Activated naive CD8-positive, alpha-beta T cell treated with anti-CD3 and anti-CD28 coated beads, Interleukin-2, amount 10 ng/mL, durations not matched to agents 7 days and 5 days (primary cell): Measurements from ENCODE around the gene CDHR2. TPM values are rescaled to one million over a fixed set of nuclear protein-coding genes. Genes with fewer than 3 reads are reported as not detected.

Experiments
- ATAC-seq: fragments of 150-1000 bp; cut with Tn5 transposase; one replicate; pipeline ENCODE4 v1.10.0; 2021; ENCODE audit warnings: low read depth, moderate library complexity
- POLR2A ChIA-PET: fragments of 350-600 bp; sonication (Branson Sonifier 250); formaldehyde crosslinking; loops from one replicate; lab custom pipeline; 2021; ENCODE audit warnings: antibody characterized with exemption; lab: Charles Lee
- DNase-seq: peaks from one replicate; pipeline ENCODE4 v3.0.0; 2021
- H3K27ac Mint-ChIP-seq: one replicate; pipeline ENCODE4 v1.8.0; 2022; ENCODE audit warnings: mild to moderate bottlenecking, mixed read lengths
- H3K27me3 Mint-ChIP-seq: one replicate; pipeline ENCODE4 v1.8.0; 2022; ENCODE audit warnings: mild to moderate bottlenecking, moderate library complexity, mixed read lengths
- H3K36me3 Mint-ChIP-seq: one replicate; pipeline ENCODE4 v1.8.0; 2021; ENCODE audit warnings: mild to moderate bottlenecking, mixed read lengths
- H3K4me1 Mint-ChIP-seq: one replicate; pipeline ENCODE4 v1.8.0; 2021; ENCODE audit warnings: mixed read lengths
- H3K4me3 Mint-ChIP-seq: one replicate; pipeline ENCODE4 v1.8.0; 2022; ENCODE audit warnings: mild to moderate bottlenecking, moderate library complexity, mixed read lengths
- H3K9me3 Mint-ChIP-seq: one replicate; pipeline ENCODE4 v1.8.0; 2021; ENCODE audit warnings: mixed read lengths
- total RNA-seq, 2 experiments: library from RNA; stranded (reverse); gene quantifications; one replicate each; pipeline ENCODE4 v1.2.3, GENCODE V29; 2021

CDHR2 gene
- total RNA-seq, 2 experiments from 2014 or later = 2.4 to 3.8 TPM

DNA sequence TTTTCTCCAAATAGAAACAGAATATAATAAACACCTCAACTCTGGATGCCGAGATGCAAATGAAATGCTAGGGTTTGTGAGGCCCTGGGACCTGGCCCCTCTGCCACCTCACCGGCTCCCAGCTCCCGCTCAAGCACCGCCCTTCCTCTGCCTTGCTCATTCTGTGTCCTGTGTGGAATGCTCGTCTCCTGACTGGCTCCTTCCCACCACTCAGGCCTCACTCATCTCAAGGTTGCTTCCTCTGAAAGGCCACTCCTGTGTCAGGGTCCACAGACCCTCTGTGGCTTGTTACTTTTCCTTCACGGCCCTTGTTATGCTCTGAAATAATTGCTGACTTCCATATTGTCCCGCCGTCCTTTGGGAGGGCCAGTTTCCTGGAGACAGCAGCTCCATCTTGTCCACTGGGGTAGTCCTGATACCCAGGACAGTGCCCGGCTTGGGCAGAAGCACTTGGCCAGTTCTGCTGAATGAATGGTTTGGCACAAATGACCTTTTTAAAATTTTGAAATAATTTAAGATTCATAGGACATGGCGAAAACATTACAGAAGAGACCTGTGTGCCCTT lies 27.4 kb upstream of the CDHR2 start:
- no peaks in the 10 kb centered on the region for H3K9me3 Mint-ChIP-seq
- no peaks in the 10 kb centered on the region for H3K27me3 Mint-ChIP-seq
- H3K36me3 Mint-ChIP-seq = peaks cover 5% of the 10 kb centered on the region
- DNase-seq = no peak
- ATAC-seq = no peak
- POLR2A ChIA-PET = interaction anchor here (0.6 to 1.0 kb wide), 3 partner anchors 14 to 1794 kb away, joined by 3 to 4 read pairs (median 4); no protein-coding TSS in a partner anchor
- no peak overlapping the region for H3K27ac Mint-ChIP-seq
- no peak overlapping the region for H3K4me3 Mint-ChIP-seq
- H3K4me1 Mint-ChIP-seq = peaks cover 7% of the 10 kb centered on the region

GRCh38 chr5:176524138-176524537 lies 25.0 kb upstream of the CDHR2 start:
- H3K27ac Mint-ChIP-seq = peak overlapping the region; percentile 16

DNA sequence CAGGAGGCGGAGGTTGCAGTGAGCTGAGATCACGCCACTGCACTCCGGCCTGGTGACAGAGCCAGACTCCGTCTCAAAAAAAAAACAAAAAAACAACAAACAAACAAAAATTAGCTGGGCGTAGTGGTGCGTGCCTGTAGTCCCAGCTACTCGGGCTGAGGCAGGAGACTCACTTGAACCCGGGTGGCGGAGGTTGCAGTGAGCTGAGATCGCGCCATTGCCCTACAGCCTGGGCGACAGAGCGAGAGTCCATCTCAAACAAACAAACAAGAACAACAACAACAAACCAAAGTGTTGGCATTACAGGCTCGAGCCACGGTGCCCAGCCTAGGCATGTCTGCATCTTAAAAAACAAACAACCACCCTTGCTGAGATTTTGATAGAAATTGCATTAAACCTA lies 24.2 kb upstream of the CDHR2 start:
- POLR2A ChIA-PET = interaction anchor here (2.0 kb wide), 1 partner anchor 11 kb away, joined by 8 read pairs; no protein-coding TSS in a partner anchor
- DNase-seq = no peak
- no peaks in the 10 kb centered on the region for H3K9me3 Mint-ChIP-seq

More at GRCh38 chr5:176524138-176524537, 25.0 kb upstream of the CDHR2 start:
- no peak for ATAC-seq
- Mint-ChIP-seq H3K4me3 (no peak overlapping the region), H3K27me3 (no peaks in the 10 kb centered on the region), H3K9me3 (no peaks in the 10 kb centered on the region), H3K36me3 (peaks cover 9% of the 10 kb centered on the region), H3K4me1 (peaks cover 15% of the 10 kb centered on the region)
- POLR2A ChIA-PET = interaction anchor here (2.0 kb wide), 1 partner anchor 12 kb away, joined by 8 read pairs; no protein-coding TSS in a partner anchor
- DNase-seq = no peak

DNA sequence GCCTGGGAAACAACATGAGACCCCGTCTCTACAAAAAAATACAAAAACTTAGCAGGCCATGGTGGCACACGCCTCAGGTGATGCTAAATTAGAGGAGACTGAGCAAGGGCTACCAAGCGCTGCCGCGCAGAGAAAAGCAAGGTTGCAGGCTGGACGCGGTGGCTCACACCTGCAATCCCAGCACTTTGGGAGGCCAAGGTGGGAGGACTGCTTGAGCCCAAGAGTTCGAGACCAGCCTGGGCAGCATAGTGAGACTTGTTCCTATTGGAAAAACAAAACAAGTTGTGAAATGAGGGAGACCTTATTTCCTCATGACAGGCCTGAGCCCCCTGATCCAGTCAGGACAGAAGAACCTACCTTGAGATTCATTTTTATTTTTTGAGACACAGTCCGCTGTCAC lies 23.5 kb upstream of the CDHR2 start:
- no peak for ATAC-seq
- Mint-ChIP-seq H3K36me3 (peaks cover 14% of the 10 kb centered on the region), H3K27ac (no peak overlapping the region), H3K27me3 (no peaks in the 10 kb centered on the region), H3K4me3 (no peak overlapping the region), H3K9me3 (no peaks in the 10 kb centered on the region), H3K4me1 (peaks cover 22% of the 10 kb centered on the region)
- DNase-seq = no peak
- POLR2A ChIA-PET = interaction anchor here (2.0 kb wide), 1 partner anchor 10 kb away, joined by 8 read pairs; no protein-coding TSS in a partner anchor

More for the DNA sequence above, 24.2 kb upstream of the CDHR2 start:
- H3K4me3 Mint-ChIP-seq = no peak overlapping the region
- H3K36me3 Mint-ChIP-seq = peaks cover 14% of the 10 kb centered on the region
- H3K4me1 Mint-ChIP-seq = peaks cover 22% of the 10 kb centered on the region
- no peak overlapping the region for H3K27ac Mint-ChIP-seq
- H3K27me3 Mint-ChIP-seq = no peaks in the 10 kb centered on the region
- no peak for ATAC-seq

GRCh38 chr5:176526462-176526861 lies 22.7 kb upstream of the CDHR2 start:
- POLR2A ChIA-PET = interaction anchor here (1.4 kb wide), 1 partner anchor 11 kb away, joined by 5 read pairs; the partner anchor contains the start of gene RNF44
- no peak overlapping the region for H3K4me3 Mint-ChIP-seq
- peaks cover 17% of the 10 kb centered on the region for H3K36me3 Mint-ChIP-seq
- peaks cover 26% of the 10 kb centered on the region for H3K4me1 Mint-ChIP-seq
- no peaks in the 10 kb centered on the region for H3K27me3 Mint-ChIP-seq
- ATAC-seq (no peak), DNase-seq (no peak)
- H3K9me3 Mint-ChIP-seq = no peaks in the 10 kb centered on the region
- H3K27ac Mint-ChIP-seq = no peak overlapping the region

- no peak for DNase-seq
- Mint-ChIP-seq H3K9me3 (no peaks in the 10 kb centered on the region), H3K4me3 (no peak overlapping the region), H3K27ac (peak overlapping the region; percentile 76), H3K4me1 (peaks cover 31% of the 10 kb centered on the region), H3K36me3 (peaks cover 19% of the 10 kb centered on the region), H3K27me3 (no peaks in the 10 kb centered on the region)
- ATAC-seq = no peak
- POLR2A ChIA-PET = interaction anchor here (1.3 to 2.6 kb wide), 3 partner anchors 10 to 15 kb away, joined by 3 to 11 read pairs (median 5); partner anchors contain the start of gene RNF44
These were observed 21.6 kb upstream of the CDHR2 start for GRCh38 chr5:176527246-176528222.

DNA sequence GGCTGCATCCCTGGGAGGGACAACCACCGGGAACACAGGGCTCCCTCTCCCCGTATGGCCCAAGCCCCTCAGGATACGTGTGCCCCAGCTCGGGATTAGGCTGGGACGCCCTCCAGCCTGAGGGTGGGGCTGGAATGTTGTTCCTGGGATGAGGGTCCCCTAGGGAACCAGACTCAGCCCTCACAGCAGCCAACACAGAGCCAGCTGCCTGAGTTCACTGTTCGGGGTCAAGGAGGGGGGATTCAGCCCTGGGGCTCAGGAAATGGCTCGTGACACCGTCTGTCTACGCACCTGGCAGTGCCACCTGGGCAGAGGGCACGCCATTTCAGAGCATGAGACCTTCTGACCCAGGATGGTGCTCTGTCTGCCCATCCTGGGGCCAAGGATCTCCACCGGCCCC lies 20.8 kb upstream of the CDHR2 start:
- peak overlapping the region; percentile 76 for H3K27ac Mint-ChIP-seq
- POLR2A ChIA-PET = interaction anchor here (2.6 to 8.0 kb wide), 3 partner anchors 9 to 80 kb away, joined by 11 to 167 read pairs (median 25); partner anchors contain the start of genes FAF2 and RNF44
- DNase-seq (no peak), ATAC-seq (no peak)
- H3K27me3 Mint-ChIP-seq = no peaks in the 10 kb centered on the region
- H3K4me3 Mint-ChIP-seq = peak overlapping the region; percentile 40
- H3K9me3 Mint-ChIP-seq = no peaks in the 10 kb centered on the region
- H3K4me1 Mint-ChIP-seq = peaks cover 34% of the 10 kb centered on the region
- H3K36me3 Mint-ChIP-seq = peaks cover 19% of the 10 kb centered on the region

- POLR2A ChIA-PET = interaction anchor here (2.6 to 8.0 kb wide), 3 partner anchors 9 to 81 kb away, joined by 11 to 167 read pairs (median 25); partner anchors contain the start of genes FAF2 and RNF44
- peaks cover 19% of the 10 kb centered on the region for H3K36me3 Mint-ChIP-seq
- H3K27me3 Mint-ChIP-seq = no peaks in the 10 kb centered on the region
- DNase-seq = no peak
- ATAC-seq = no peak
- H3K4me3 Mint-ChIP-seq = peak overlapping the region; percentile 85
- no peaks in the 10 kb centered on the region for H3K9me3 Mint-ChIP-seq
- peaks cover 37% of the 10 kb centered on the region for H3K4me1 Mint-ChIP-seq
- H3K27ac Mint-ChIP-seq = peak overlapping the region; percentile 76
These were observed 20.4 kb upstream of the CDHR2 start for GRCh38 chr5:176528761-176529115.

GRCh38 chr5:176529116-176529740 lies 19.9 kb upstream of the CDHR2 start:
- peaks cover 22% of the 10 kb centered on the region for H3K36me3 Mint-ChIP-seq
- ATAC-seq (no peak), DNase-seq (no peak)
- POLR2A ChIA-PET = interaction anchor here (0.9 to 8.0 kb wide), 5 partner anchors 8 to 81 kb away, joined by 3 to 167 read pairs (median 11); partner anchors contain the start of genes FAF2 and RNF44
- peak overlapping the region; percentile 91 for H3K27ac Mint-ChIP-seq
- peak overlapping the region; percentile 85 for H3K4me3 Mint-ChIP-seq
- no peaks in the 10 kb centered on the region for H3K27me3 Mint-ChIP-seq
- H3K9me3 Mint-ChIP-seq = no peaks in the 10 kb centered on the region
- H3K4me1 Mint-ChIP-seq = peaks cover 42% of the 10 kb centered on the region

- ATAC-seq (peak; percentile 65), DNase-seq (peak; percentile 72)
- peaks cover 22% of the 10 kb centered on the region for H3K36me3 Mint-ChIP-seq
- POLR2A ChIA-PET = interaction anchor here (0.7 to 8.0 kb wide), 7 partner anchors 8 to 82 kb away, joined by 3 to 167 read pairs (median 3); partner anchors contain the start of genes FAF2 and RNF44
- H3K4me3 Mint-ChIP-seq = peak overlapping the region; percentile 85
- H3K4me1 Mint-ChIP-seq = peaks cover 45% of the 10 kb centered on the region
- H3K9me3 Mint-ChIP-seq = no peaks in the 10 kb centered on the region
- no peaks in the 10 kb centered on the region for H3K27me3 Mint-ChIP-seq
- H3K27ac Mint-ChIP-seq = peak overlapping the region; percentile 91
These were observed 19.4 kb upstream of the CDHR2 start for GRCh38 chr5:176529741-176530141.

DNA sequence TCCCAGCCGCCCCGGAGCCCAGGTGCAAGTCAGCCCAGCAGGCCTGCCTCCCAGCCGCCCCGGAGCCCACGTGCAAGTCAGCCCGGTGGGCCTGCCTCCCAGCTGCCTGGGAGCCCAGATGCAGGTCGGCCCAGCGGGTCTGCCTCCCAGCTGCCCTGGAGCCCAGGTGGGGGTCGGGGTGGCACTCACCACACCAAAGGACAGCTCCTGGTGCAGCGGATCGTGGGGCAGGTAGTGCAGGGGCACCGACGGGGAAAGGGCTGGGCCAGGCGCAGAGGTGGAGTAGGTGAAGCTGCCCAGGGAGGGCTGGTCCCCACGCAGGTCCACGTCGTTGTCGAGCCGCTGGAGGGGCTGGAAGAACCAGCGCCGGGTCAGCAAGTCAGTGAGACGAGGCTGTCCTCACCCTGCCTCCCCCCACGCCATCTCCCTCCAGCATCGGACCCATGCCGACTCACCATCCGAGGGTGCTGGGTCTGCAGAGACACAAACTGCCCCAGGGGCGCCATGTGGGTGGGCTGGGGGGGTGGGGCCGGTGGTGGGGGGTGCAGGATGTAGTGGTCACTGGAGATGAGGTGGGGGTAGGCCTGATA lies 18.7 kb upstream of the CDHR2 start:
- Mint-ChIP-seq H3K27me3 (no peaks in the 10 kb centered on the region), H3K4me3 (peak overlapping the region; percentile 96), H3K27ac (peak overlapping the region; percentile 95), H3K4me1 (peaks cover 52% of the 10 kb centered on the region), H3K9me3 (no peaks in the 10 kb centered on the region), H3K36me3 (peaks cover 22% of the 10 kb centered on the region)
- POLR2A ChIA-PET = interaction anchor here (0.7 to 8.0 kb wide), 9 partner anchors 7 to 1674 kb away, joined by 3 to 167 read pairs (median 3); partner anchors contain the start of genes FAF2 and RNF44
- ATAC-seq (no peak), DNase-seq (peak; percentile 61)
